T-helper 2 cell treated with Interferon-gamma antibody and Interleukin-4, amounts not matched to agents 100 ng/mL and 5 ng/mL, for 36 hours (primary cell): ENCODE data around the gene SLC16A13. TPM values are rescaled to one million over a fixed set of nuclear protein-coding genes. Genes with fewer than 3 reads are reported as not detected.
"Not testable (repeated sequence)": the region's sequence is repeated elsewhere in the genome, so short reads cannot be mapped to it uniquely, and the experiment has no call there.

Experiments
- intact Hi-C: fragments of 100-400 bp; cut with micrococcal nuclease; formaldehyde crosslinking; loops from one replicate; pipeline ENCODE4 v1.15.1; 2023
- total RNA-seq: library from RNA; stranded (reverse); gene quantifications from 2 replicates; pipeline ENCODE4 v1.2.3, GENCODE V29; 2022

SLC16A13 gene
- 19.5 and 19.9 TPM in 2 replicates for total RNA-seq

- intact Hi-C loops = loop anchor here (1.0 to 5.0 kb wide), 3 partner anchors 12 to 177 kb away; partner anchors contain the start of gene BCL6B
These were observed at the start of gene SLC16A13 for GRCh38 chr17:7035591-7036368. TSS of gene SLC16A13 (plus strand) at chr17:7036015. CDS start at chr17:7036383, 368 bp downstream.

- intact Hi-C loops = no loop called here
These were observed 49.1 kb upstream of the SLC16A13 start for GRCh38 chr17:6986676-6987075.

GRCh38 chr17:6989779-6990178 lies 46.0 kb upstream of the SLC16A13 start:
- intact Hi-C loops = no loop called here

- intact Hi-C loops = not testable (repeated sequence)
These were observed 42.2 kb upstream of the SLC16A13 start for GRCh38 chr17:6993613-6994056.

GRCh38 chr17:6994118-6994598 lies 41.7 kb upstream of the SLC16A13 start:
- intact Hi-C loops = no loop called here

- intact Hi-C loops = no loop called here
These were observed 41.1 kb upstream of the SLC16A13 start for GRCh38 chr17:6994666-6995256.

GRCh38 chr17:6995500-6996255 lies 40.1 kb upstream of the SLC16A13 start, which contains the start of gene ALOX12:
TSS of gene ALOX12 (plus strand) at chr17:6996049. CDS start at chr17:6996118, 69 bp downstream.
- intact Hi-C loops = no loop called here

GRCh38 chr17:6996256-6997011 lies 39.4 kb upstream of the SLC16A13 start:
- intact Hi-C loops = no loop called here

GRCh38 chr17:6997171-6997570 lies 38.6 kb upstream of the SLC16A13 start:
- intact Hi-C loops = no loop called here

- intact Hi-C loops = no loop called here
These were observed 36.8 kb upstream of the SLC16A13 start for GRCh38 chr17:6998855-6999508.

GRCh38 chr17:7001318-7001961 lies 34.4 kb upstream of the SLC16A13 start:
- intact Hi-C loops = no loop called here

GRCh38 chr17:7002288-7003047 lies 33.3 kb upstream of the SLC16A13 start:
- intact Hi-C loops = no loop called here

- intact Hi-C loops = loop anchor here (1.0 kb wide), 1 partner anchor 90 kb away; no protein-coding TSS in a partner anchor
These were observed 32.1 kb upstream of the SLC16A13 start for GRCh38 chr17:7003745-7004144.

GRCh38 chr17:7004398-7005253 lies 31.2 kb upstream of the SLC16A13 start:
- intact Hi-C loops = loop anchor here (1.0 kb wide), 1 partner anchor 91 kb away; no protein-coding TSS in a partner anchor

- intact Hi-C loops = no loop called here
These were observed 30.1 kb upstream of the SLC16A13 start for GRCh38 chr17:7005716-7006115.

GRCh38 chr17:7007143-7007542 lies 28.7 kb upstream of the SLC16A13 start:
- intact Hi-C loops = no loop called here

- intact Hi-C loops = loop anchor here (5.0 to 10.0 kb wide), 4 partner anchors 168 to 1526 kb away; partner anchors contain the start of genes DERL2, MIS12 and NLRP1
These were observed 25.3 kb upstream of the SLC16A13 start for GRCh38 chr17:7010523-7010922.

- intact Hi-C loops = loop anchor here (5.0 to 10.0 kb wide), 4 partner anchors 169 to 1527 kb away; partner anchors contain the start of genes DERL2, MIS12 and NLRP1
These were observed 24.4 kb upstream of the SLC16A13 start for GRCh38 chr17:7011415-7011814.
